ENCODE data around the gene GALC.
"Not testable (repeated sequence)": the region's sequence is repeated elsewhere in the genome, so short reads cannot be mapped to it uniquely, and the experiment has no call there.

The GALC gene

GRCh38 chr14:87992718-87993628 lies at the start of gene GALC:
TSS of gene GALC (minus strand) at chr14:87993182. CDS start at chr14:87993164, 18 bp downstream.
- peak; percentile 95 for DNase-seq

- DNase-seq: no peak
Measured at GRCh38 chr14:88040146-88040545, 47.2 kb upstream of the GALC start.

GRCh38 chr14:88039197-88039596 lies 46.2 kb upstream of the GALC start:
- DNase-seq: no peak

DNA sequence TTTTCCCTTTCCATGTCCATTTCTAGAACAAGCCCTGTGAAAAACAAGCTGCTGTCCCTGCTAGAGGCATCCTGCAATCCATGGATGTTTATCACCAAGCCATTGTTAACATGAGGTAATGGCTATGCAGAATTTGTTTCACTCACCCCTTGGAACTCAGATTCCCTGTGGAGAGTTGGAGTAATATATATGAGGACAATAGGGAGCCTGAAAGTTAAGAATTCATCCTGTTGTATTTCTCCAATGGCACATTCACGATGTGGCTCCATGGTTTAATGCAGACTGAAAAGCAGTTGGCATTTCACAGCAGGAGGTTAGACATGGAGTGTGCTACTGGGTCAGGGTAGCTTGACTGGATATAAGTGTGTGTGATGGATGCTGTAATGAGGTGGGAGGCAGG lies 44.3 kb upstream of the GALC start:
- no peak for DNase-seq

DNA sequence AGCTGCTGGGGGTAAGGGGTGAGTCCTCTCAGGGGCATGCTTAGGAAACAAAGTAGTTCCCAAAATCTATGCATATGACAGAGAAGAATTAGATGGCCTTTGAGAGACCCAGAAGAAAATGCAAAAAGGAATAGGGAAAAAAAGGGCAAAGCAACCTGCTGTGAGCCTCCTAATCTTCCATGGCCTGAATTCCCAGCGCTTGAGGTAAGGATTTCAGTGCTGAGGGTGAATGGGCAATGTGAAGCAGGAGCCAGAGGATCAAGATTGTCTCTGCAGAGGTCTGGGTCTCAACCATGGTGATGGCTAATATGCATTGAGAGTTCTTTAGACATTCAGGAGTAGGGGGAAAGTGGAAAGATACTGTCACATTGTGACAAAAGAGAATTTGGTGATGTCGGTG lies 43.4 kb upstream of the GALC start:
- no peak for DNase-seq

GRCh38 chr14:88034076-88034475 lies 41.1 kb upstream of the GALC start:
- no peak for DNase-seq

GRCh38 chr14:88032373-88032772 lies 39.4 kb upstream of the GALC start:
- no peak for DNase-seq

DNA sequence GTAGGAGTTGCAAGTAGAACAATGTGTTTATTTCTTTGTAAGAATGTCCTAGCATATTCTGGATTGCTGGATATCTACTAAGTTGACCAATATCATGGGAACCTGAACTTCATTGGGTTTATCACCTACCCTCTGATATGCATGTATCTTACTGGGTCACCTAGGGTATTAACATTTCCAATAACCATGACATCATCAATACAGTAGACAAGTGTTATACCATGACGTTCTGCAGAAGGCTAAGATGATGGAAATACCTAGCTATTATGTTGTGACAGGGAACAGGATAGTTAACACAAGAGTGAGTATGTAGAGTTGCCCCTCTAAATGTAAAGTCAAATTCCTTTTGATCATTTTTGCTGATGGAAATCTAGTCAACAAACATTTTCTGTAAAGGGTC lies 37.9 kb upstream of the GALC start:
- DNase-seq: no peak

- DNase-seq: no peak
Measured at GRCh38 chr14:88030079-88030478, 37.1 kb upstream of the GALC start.

GRCh38 chr14:88029500-88029899 lies 36.5 kb upstream of the GALC start:
- no peak for DNase-seq

- no peak for DNase-seq
Measured at GRCh38 chr14:88026890-88027289, 33.9 kb upstream of the GALC start.

DNA sequence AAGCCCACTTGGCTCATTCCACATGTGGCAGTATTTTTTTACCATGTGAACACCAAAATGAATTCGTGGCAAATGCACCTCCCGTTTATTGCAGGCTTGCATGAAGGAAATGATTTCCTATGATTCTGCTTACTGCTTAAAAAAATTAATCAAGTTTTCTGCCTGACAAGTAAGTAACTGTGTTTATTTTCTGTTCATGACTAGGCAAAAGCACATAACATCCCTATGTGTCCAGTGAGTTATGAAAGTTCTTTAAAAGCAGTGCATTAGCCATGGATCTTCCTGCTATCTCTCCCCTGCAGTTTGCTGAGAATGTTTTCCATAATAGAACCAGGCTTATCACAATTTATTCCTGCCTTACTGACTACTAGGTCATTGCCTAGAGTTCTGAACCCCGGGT lies 32.3 kb upstream of the GALC start:
- DNase-seq: no peak

DNA sequence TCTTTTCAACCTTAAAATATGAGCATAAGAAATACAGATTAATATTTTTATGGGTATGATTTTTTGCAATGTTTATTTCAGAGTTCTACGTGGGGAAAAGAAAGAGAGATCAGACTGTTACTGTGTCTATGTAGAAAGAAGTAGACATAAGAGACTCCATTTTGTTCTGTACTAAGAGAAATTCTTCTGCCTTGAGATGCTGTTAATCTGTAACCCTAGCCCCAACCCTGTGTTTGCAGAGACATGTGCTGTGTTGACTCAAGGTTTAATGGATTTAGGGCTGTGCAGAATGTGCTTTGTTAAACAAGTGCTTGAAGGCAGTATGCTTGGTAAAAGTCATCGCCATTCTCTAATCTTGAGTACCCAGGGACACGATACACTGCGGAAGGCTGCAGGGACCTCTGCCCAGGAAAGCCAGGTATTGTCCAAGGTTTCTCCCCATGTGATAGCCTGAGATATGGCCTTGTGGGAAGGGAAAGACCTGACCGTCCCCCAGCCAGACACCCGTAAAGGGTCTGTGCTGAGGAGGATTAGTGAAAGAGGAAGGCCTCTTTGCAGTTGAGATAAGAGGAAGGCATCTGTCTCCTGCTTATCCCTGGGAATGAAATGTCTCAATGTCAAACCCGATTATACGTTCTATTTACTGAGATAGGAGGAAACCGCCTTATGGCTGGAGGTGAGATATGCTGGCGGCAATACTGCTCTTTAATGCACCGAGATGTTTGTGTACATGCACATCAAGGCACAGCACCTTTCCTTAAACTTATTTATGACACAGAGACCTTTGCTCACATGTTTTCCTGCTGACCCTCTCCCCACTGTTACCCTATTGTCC lies 31.5 kb upstream of the GALC start:
- not testable (repeated sequence) for DNase-seq

DNA sequence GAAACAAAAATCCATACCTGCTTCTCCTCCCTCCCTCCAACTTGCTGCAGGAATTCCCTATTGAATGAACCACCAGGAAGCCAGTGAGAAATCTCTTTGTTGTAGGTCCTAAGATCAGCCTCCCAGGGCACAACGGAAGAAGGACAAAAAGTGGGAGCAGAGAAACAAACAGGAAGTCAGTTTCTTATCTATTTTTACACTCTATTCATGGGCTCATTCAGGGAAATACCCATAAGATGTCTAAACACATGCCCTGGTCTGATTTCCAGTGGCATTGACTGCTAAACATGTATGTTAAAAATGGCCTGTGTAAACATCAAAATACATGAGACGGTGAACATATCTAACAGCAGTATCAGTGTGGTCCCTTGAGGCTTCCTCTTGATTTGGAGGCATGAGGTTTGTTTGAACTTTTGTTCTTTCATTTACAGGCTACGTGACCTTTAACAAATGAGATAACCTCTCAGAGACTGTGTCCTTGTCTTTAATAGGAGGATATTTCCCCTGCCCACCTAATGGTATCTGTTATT lies 30.7 kb upstream of the GALC start:
- no peak for DNase-seq

DNA sequence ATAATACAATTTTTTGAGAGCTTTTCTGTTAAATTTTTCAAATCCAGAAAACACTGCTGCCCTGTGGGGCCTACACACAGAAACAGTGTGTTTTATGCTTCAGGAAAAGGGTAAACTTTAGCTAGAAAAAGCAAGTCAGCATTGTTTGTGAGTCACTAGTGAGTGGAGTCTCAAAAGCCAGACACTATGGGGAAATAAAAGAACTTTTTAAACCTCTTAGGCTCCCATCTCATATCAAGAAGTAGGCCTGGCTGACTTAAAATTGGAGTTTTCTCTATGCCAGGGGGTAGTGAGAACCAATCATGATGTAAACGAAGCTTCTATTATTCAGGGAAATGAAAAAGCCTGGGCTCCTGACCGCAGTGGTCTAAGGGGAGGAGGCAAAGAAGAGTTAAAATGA lies 24.6 kb upstream of the GALC start:
- DNase-seq: no peak

GRCh38 chr14:88016768-88017167 lies 23.8 kb upstream of the GALC start:
- no peak for DNase-seq

DNA sequence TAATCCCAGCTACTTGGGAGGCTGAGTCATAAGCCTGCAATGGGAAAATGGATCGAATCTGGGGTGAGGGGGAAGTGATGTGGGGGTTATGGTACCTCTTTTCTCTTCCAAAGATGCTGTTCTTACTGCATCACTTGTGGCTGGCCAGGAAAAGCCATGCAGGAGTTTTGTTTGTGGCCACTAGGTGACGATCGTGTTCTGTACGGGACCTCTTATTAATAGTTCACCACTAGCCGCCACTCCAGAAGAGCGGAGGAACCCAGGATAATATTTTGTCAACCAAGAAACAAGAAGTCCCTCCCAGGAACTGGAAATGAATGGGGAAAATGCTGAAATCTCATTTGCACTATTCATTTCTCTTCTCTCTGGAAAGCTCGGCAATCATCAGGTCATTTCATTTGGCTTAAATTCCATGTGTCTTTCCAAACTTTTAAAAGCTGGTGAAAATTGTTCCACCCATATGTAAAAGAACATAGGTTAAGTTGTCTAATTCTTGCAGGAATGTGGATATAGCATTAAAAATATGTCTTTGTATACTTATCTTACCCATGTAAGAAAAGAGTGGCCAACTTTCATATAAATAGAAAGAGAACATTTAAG lies 20.9 kb upstream of the GALC start:
- peak; percentile 57 for DNase-seq

GRCh38 chr14:88012495-88012894 lies 19.5 kb upstream of the GALC start:
- no peak for DNase-seq

GRCh38 chr14:88010331-88010730 lies 17.3 kb upstream of the GALC start:
- no peak for DNase-seq

DNA sequence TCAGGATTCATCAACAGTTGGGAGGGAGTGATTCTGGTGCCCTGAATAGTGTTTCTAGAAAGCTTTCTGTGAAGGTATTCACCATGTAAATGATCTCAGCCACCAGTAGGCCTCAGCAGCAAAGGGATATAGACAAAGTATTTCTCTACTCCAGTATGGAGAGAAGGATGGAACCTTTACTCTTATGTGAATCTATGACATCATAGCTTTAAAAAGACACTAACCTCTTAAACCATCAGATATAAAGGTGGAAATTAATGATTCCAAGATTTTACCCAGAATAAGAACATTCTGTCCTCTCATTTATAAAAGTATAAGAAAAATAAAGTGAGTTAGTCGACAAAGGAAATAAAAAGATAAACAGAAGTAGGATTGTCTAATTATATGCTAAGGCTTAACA lies 16.5 kb upstream of the GALC start:
- DNase-seq: no peak

GRCh38 chr14:88008039-88008742 lies 15.2 kb upstream of the GALC start:
- DNase-seq: no peak

DNA sequence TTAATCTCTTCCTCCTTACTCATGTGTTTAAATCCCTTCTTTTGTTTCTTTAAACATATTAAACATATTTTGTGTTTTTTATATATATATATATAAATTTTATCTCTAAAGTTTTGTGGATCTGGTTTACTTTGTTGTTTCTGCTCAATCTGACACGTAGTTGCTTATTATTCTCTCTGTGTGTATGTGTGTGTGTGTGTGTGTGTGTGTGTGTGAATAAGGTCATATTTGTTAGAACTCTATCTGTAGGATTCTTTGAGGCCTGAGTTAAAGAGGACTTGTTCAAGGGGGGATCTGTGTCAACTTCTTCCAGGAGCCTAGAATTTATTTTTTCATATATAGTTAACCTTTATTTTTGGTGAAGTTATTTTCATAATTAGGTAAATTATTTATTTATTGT lies 14.6 kb upstream of the GALC start:
- DNase-seq: no peak
